Epithelial cell of proximal tubule (primary cell): ENCODE data around the gene CYB5R4. TPM values are rescaled to one million over a fixed set of nuclear protein-coding genes. Genes with fewer than 3 reads are reported as not detected.

Experiments used
- DNase-seq: peaks from one replicate; pipeline ENCODE4 v3.0.0-alpha.2; 2011; ENCODE audit warnings: low read depth
- H3K4me3 ChIP-seq: 2 replicates; pipeline ENCODE4 v1.5.1; 2011; ENCODE audit warnings: low read depth, mild to moderate bottlenecking, low read length
- total RNA-seq: library from RNA; depleted of rRNA; stranded (reverse); fragments of >200 nt; gene quantifications from 2 replicates; pipeline ENCODE4 v1.2.3, GENCODE V29; 2015
- TF ChIP-seq, protein P1 (sequence below): conservative IDR thresholded peaks from 2 replicates; pipeline ENCODE4 v1.5.1; 2012; ENCODE audit warnings: low read depth, mild to moderate bottlenecking, low read length

CYB5R4 gene
- total RNA-seq, 1 donor from 2014 or later = 8.2 TPM

DNA sequence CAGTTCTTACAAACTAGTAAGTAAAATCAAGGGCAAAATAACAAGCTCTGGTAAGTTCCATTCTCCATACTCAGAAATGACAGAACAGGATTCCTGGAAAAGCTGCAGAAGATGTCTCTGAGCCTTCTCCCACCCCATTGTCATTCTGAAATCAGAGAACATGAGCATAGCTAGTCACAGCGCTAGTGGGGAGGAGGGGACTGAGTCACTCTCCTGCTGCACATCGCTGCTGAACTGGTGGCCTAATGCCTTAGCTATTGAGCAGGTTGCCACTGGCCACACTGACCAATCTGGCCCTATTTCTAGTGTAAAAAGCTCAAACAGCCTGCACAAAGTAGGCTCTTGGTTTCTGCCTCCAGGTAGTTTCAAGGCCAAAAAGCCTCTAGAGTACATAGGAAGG lies 32.4 kb upstream of the CYB5R4 start:
- no peak for DNase-seq
- TF ChIP-seq, protein P1, sequence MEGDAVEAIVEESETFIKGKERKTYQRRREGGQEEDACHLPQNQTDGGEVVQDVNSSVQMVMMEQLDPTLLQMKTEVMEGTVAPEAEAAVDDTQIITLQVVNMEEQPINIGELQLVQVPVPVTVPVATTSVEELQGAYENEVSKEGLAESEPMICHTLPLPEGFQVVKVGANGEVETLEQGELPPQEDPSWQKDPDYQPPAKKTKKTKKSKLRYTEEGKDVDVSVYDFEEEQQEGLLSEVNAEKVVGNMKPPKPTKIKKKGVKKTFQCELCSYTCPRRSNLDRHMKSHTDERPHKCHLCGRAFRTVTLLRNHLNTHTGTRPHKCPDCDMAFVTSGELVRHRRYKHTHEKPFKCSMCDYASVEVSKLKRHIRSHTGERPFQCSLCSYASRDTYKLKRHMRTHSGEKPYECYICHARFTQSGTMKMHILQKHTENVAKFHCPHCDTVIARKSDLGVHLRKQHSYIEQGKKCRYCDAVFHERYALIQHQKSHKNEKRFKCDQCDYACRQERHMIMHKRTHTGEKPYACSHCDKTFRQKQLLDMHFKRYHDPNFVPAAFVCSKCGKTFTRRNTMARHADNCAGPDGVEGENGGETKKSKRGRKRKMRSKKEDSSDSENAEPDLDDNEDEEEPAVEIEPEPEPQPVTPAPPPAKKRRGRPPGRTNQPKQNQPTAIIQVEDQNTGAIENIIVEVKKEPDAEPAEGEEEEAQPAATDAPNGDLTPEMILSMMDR = no peak
- H3K4me3 ChIP-seq = no peak overlapping the region

DNA sequence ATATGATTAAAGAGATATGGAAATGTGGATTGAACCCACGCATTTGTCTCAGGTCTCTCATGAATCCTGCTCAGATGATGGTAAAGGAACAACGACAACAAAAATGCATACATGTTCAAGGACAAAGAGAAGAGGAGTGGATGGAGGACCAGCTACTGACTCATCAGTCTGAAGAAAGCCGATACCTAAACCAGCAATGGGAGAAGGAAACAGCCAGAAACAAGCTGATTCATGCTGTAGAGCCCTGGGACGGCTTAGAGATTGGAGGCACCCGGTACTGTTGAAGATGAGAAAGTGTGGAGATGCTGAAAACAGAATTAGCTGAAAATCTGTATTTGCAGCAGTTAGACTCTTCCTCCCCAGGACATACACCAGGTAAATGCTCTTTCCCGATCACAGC lies 20.8 kb upstream of the CYB5R4 start:
- no peak overlapping the region for H3K4me3 ChIP-seq
- no peak for DNase-seq
- TF ChIP-seq, protein P1 = no peak

DNA sequence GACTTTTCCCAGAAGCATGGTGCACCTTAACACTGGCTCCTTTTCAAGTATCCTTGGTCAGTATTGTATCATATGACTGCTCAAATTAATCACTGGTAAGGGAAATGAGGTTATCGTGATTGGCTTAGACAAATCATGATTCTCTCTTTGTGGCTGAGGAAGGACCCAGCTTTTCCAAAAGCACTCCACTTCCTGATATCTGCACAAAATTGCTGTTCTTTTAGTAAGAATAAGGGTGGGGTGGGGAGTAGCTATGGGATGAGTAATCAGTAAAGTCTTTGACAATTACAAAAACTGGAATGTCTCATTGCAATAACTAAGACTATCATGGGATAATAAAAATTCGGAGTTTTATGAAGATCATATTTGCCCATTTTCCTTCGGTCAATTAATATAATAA lies 15.3 kb upstream of the CYB5R4 start:
- TF ChIP-seq, protein P1 = no peak
- H3K4me3 ChIP-seq = no peak overlapping the region
- no peak for DNase-seq

DNA sequence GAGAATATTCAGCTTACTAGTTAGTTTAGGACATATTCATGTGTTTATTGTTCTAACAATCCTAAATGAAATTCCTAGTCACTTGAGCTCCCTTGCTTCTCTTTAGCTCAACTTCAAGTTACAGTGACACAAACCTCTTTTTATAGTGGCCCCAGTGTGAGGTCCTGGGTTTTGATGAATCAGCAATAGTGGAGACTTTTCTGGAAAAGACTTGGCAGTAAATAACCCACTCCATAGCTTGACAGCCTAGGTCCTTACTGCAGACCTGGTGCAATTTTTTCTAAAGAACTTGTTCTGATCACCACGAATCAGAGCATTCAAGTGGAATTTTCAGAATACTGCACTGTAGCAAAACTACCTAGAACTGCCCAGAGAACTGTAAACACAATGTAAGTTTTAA lies 13.2 kb upstream of the CYB5R4 start:
- TF ChIP-seq, protein P1 = no peak
- DNase-seq = no peak
- no peak overlapping the region for H3K4me3 ChIP-seq

DNA sequence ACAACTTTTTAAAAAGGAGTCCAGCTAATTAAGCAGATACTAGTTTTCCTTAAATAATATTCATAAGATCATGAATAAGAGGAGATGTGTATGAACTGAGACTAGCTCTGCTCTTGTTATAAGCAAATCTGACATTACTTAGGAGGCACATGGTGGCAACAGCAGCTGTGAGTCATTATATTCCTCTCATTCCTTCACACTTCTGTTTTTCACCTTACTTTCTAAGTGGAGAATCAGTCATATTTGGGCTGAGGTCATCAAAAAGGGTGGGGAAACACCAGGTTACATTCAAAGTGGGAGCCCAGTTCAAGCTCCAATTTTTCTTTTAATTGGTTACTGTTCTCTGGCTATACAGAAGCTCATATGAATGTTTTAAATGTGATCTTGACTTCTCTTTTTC lies 12.3 kb upstream of the CYB5R4 start:
- no peak overlapping the region for H3K4me3 ChIP-seq
- TF ChIP-seq, protein P1 = no peak
- no peak for DNase-seq

DNA sequence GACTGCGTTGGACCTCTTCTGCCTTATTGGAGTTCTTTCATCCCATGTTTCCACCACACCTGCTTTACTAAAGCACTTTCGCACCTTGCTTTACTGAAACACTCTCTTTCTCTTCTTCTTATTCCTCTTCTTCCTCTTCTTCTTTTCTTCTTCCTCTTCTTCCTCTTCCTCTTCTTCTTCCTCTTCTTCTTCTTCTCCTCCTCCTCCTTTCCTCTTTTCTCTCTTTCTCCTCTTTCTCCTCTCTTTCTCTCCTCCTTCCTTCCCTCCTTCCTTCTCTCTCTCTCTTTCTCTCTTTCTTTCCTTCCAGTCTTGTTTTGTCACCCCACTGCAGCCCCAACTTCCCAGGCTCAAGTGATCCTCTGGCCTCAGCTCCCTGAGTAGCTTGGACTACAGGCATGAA lies 10.4 kb upstream of the CYB5R4 start:
- TF ChIP-seq, protein P1 = no peak
- no peak overlapping the region for H3K4me3 ChIP-seq
- no peak for DNase-seq

DNA sequence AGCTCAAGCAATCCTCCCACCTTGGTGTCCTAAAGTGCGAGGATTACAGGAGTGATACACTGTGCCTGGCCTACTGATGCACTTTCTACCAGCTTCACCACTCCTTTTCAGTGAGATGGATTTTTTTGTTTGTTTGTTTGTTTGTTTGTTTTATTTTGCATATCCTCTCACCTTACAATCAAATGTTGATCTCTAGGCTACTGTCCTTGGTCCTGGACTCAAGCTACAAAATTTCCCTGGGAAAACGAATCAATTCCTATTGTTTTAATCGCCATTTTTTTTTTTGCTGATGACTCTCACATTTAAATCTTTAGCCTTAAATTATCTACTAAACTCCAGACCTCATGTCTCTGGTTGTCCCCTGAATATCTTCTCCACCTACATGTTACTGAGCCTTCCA lies 9.9 kb upstream of the CYB5R4 start:
- TF ChIP-seq, protein P1 = no peak
- no peak for DNase-seq
- no peak overlapping the region for H3K4me3 ChIP-seq
